ENCODE data around the gene MED12L. TPM values are rescaled to one million over a fixed set of nuclear protein-coding genes. Genes with fewer than 3 reads are reported as not detected.

MED12L gene
- total RNA-seq, 1 experiment from 2014 or later, result 6.4 TPM

Other genes starting within 250 kb of the MED12L start
- not detected for gene MINDY4B, start 180.2 kb upstream of the MED12L start, total RNA-seq (2021; ENCODE audit: unreplicated experiment)
- not detected for gene CLRN1, start 112.9 kb upstream of the MED12L start, total RNA-seq (2021; ENCODE audit: unreplicated experiment)
- not detected for gene GPR171, start 117.6 kb downstream of the MED12L start, total RNA-seq (2021; ENCODE audit: unreplicated experiment)
- gene P2RY14, start 192.9 kb downstream of the MED12L start, total RNA-seq (2021; ENCODE audit: unreplicated experiment), result not detected
- gene GPR87, start 231.2 kb downstream of the MED12L start, total RNA-seq (2021; ENCODE audit: unreplicated experiment), result 3.8 TPM
- gene P2RY13, start 243.9 kb downstream of the MED12L start, total RNA-seq (2021; ENCODE audit: unreplicated experiment), result not detected